ENCODE measurements around the gene CHST9.

CHST9 gene

GRCh38 chr18:26863921-26864497 is 321.1 kb downstream of the CHST9 start:
- no peak for DNase-seq (ENCODE audit: low spot score)

- DNase-seq (ENCODE audit: low spot score) = no peak
Observed at GRCh38 chr18:26863122-26863879, 321.8 kb downstream of the CHST9 start.

- DNase-seq (ENCODE audit: low spot score) = no peak
Observed at GRCh38 chr18:26862084-26862483, 323.0 kb downstream of the CHST9 start.

Data from CD4-positive, alpha-beta T cell treated with Interleukin-2 at 100 ng/mL for 4 hours (primary cell).